ENCODE results near the gene COL4A4.

DNA sequence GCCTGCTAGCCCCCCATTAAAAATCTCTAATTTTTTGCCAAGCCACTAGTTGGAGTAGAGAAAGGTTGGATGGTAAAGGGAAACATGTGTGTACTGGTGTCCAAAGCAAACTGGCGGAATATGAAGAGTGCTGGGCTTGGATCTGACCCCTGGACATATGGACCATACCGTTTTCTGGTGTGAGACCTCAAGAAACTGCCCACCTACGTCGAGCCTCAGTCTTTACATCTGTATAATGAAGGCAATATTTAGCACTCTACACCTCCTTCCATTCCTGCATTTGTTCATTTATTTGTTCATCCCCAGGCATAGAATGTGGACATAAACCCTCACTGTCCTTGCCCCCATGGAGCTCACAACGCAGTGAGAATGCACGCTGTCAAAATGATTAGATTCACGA is 185.7 kb downstream of the COL4A4 start:
- TF ChIP-seq, protein P1, sequence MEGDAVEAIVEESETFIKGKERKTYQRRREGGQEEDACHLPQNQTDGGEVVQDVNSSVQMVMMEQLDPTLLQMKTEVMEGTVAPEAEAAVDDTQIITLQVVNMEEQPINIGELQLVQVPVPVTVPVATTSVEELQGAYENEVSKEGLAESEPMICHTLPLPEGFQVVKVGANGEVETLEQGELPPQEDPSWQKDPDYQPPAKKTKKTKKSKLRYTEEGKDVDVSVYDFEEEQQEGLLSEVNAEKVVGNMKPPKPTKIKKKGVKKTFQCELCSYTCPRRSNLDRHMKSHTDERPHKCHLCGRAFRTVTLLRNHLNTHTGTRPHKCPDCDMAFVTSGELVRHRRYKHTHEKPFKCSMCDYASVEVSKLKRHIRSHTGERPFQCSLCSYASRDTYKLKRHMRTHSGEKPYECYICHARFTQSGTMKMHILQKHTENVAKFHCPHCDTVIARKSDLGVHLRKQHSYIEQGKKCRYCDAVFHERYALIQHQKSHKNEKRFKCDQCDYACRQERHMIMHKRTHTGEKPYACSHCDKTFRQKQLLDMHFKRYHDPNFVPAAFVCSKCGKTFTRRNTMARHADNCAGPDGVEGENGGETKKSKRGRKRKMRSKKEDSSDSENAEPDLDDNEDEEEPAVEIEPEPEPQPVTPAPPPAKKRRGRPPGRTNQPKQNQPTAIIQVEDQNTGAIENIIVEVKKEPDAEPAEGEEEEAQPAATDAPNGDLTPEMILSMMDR (IDR thresholded peaks at IDR 0.05 in 8 of 11, conservative IDR thresholded peaks at IDR 0.05 in 3 of 11): no peak
- TF ChIP-seq POLR2A (IDR thresholded peaks at IDR 0.05) (no peak), POLR2AphosphoS5 (IDR thresholded peaks at IDR 0.05) (no peak)

All from spleen (tissue), 7 donors.